ENCODE data around the gene SFTPA1. TPM values are rescaled to one million over a fixed set of nuclear protein-coding genes. Genes with fewer than 3 reads are reported as not detected.
"Not testable (repeated sequence)": the region's sequence is repeated elsewhere in the genome, so short reads cannot be mapped to it uniquely, and the experiment has no call there.

The SFTPA1 gene
- total and polyA plus RNA-seq, 7 experiments from 2014 or later, result not detected

DNA sequence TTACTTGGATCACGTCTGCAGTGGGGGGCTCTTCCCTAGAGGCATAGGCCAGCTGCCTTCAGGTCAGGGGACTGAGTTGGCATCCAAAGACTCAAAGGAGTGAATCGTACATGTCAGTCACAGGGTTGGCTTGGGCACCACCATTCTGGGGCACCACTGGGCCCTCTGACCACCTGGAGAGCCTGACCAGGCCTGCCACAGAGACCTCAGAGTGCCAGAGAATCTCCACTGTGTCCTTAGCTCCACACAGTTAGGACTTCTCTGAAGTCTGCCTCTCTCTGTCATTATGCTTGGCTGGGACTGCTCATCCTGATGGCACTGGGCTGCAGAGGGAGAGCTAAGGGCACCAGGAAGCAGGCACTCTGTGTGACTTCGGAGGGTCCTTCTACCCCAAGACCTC is 16.2 kb upstream of the SFTPA1 start:
- POLR2A ChIA-PET; H3K4me3 Mint-ChIP-seq; H3K27ac Mint-ChIP-seq; H3K27ac ChIP-seq (ENCODE audit: low read depth, low read length); H3K4me3 ChIP-seq (ENCODE audit: low read length); H3K4me1 ChIP-seq (ENCODE audit: control insufficient read depth in 2 of 2, insufficient read depth in 2 of 2, low read length in 2 of 2); H3K36me3 ChIP-seq (ENCODE audit: control insufficient read depth in 2 of 3, insufficient read depth in 3 of 3, low read length in 3 of 3); intact Hi-C loops (cut with micrococcal nuclease); H3K4me1 Mint-ChIP-seq; ATAC-seq; H3K27me3 ChIP-seq (ENCODE audit: control insufficient read depth in 2 of 2, insufficient read depth in 2 of 2, low read length in 2 of 2); H3K9me3 ChIP-seq (ENCODE audit: control insufficient read depth in 2 of 3, low read length in 3 of 3); DNase-seq; H3K36me3 Mint-ChIP-seq; CTCF ChIA-PET: not testable (repeated sequence)
- peaks cover 15 to 37% (median 20%) of the 10 kb centered on the region in 5 donors for H3K27me3 Mint-ChIP-seq
- H3K9me3 Mint-ChIP-seq, result peaks cover 3 to 39% (median 16%) of the 10 kb centered on the region in 11 donors

DNA sequence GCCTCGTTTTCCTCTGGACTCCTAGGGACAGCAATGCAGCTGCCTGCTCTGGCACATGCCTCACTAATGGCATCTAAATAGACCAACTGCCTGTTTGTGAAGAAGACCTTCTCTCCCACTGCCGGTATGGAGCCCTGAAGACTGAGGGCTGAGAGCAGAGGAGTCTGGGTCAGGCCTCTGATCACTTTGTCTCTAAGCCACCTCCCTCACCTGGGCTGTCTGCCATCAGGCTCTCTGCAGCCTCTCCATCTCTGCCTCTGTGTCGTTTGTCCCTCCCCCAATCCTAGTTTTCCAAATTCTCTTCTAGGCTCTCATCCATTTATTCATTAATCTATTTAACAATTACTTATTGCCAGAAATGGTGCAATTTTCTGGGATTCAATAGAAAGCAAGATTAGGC is 15.2 kb upstream of the SFTPA1 start:
- no peak overlapping the region for H3K27ac Mint-ChIP-seq
- peaks cover 12 to 34% (median 18%) of the 10 kb centered on the region in 5 donors for H3K27me3 Mint-ChIP-seq
- Histone ChIP-seq H3K9me3 (ENCODE audit: control insufficient read depth in 2 of 3, low read length in 3 of 3) (peaks cover 0 to 4% (median 0%) of the 10 kb centered on the region in 3 experiments), H3K27ac (ENCODE audit: low read depth, low read length) (no peak overlapping the region), H3K4me1 (ENCODE audit: control insufficient read depth in 2 of 2, insufficient read depth in 2 of 2, low read length in 2 of 2) (no peaks in the 10 kb centered on the region), H3K36me3 (ENCODE audit: control insufficient read depth in 2 of 3, insufficient read depth in 3 of 3, low read length in 3 of 3) (no peaks in the 10 kb centered on the region), H3K4me3 (ENCODE audit: low read length) (no peak overlapping the region), H3K27me3 (ENCODE audit: control insufficient read depth in 2 of 2, insufficient read depth in 2 of 2, low read length in 2 of 2) (no peaks in the 10 kb centered on the region)
- ChIA-PET CTCF (no interaction called here), POLR2A (no interaction called here)
- DNase-seq (no peak), ATAC-seq (no peak)
- peaks cover 0 to 5% (median 0%) of the 10 kb centered on the region in 5 donors for H3K36me3 Mint-ChIP-seq
- no peak overlapping the region for H3K4me3 Mint-ChIP-seq
- H3K9me3 Mint-ChIP-seq, result peaks cover 3 to 39% (median 16%) of the 10 kb centered on the region in 11 donors
- intact Hi-C loops (cut with micrococcal nuclease), result no loop called here
- H3K4me1 Mint-ChIP-seq, result no peaks in the 10 kb centered on the region

DNA sequence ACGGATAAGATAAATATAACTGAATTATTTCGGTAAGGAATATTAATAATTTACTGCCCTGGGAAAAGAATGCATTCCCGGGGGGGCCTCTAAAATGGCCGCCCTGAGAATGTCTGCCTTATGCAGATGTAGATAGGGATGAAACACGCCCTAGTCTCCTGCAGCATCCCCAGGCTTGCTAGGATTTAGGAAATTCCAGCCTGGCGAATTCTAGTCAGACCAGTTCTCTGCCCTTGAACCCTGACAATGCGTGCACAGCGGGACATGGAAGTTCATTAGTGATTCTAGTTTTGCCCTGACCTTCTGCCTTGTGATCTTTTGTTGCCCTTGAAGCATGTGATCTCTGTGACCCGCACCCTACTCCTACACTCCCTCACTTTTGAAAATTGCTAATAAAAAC is 11.1 kb upstream of the SFTPA1 start:
- peaks cover 9 to 29% (median 16%) of the 10 kb centered on the region in 5 donors for H3K27me3 Mint-ChIP-seq
- H3K27ac Mint-ChIP-seq; H3K36me3 Mint-ChIP-seq; H3K4me1 Mint-ChIP-seq; DNase-seq; CTCF ChIA-PET; ATAC-seq; H3K4me3 ChIP-seq (ENCODE audit: low read length); H3K4me1 ChIP-seq (ENCODE audit: control insufficient read depth in 2 of 2, insufficient read depth in 2 of 2, low read length in 2 of 2); H3K4me3 Mint-ChIP-seq; H3K27me3 ChIP-seq (ENCODE audit: control insufficient read depth in 2 of 2, insufficient read depth in 2 of 2, low read length in 2 of 2); H3K36me3 ChIP-seq (ENCODE audit: control insufficient read depth in 2 of 3, insufficient read depth in 3 of 3, low read length in 3 of 3); intact Hi-C loops (cut with micrococcal nuclease); H3K27ac ChIP-seq (ENCODE audit: low read depth, low read length); POLR2A ChIA-PET; H3K9me3 ChIP-seq (ENCODE audit: control insufficient read depth in 2 of 3, low read length in 3 of 3): not testable (repeated sequence)
- peaks cover 0 to 37% (median 14%) of the 10 kb centered on the region in 11 donors for H3K9me3 Mint-ChIP-seq

DNA sequence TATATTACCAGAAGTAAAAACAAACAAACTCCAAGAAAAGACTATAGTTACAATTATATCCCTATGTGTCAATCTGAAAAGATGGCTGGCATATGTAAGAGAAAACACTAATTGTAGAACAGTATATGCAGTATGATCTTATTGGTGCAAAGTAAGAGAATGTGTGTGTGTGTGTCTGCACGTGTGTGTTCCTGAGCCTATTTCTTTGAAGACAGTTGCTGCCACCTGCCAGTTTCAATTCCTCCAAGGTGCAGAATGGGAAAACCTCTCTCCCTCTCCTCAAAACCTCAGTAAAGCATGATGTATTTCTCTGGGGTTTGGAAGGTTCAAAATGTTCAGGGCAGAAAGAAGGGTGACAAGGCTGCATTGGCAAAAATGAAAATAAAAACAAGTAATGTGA is 8.8 kb upstream of the SFTPA1 start:
- Mint-ChIP-seq H3K4me1 (peaks cover 0 to 3% (median 0%) of the 10 kb centered on the region in 7 donors), H3K4me3 (no peak overlapping the region), H3K27ac (no peak overlapping the region), H3K9me3 (peaks cover 0 to 32% (median 11%) of the 10 kb centered on the region in 11 donors), H3K27me3 (peaks cover 0 to 21% (median 9%) of the 10 kb centered on the region in 5 donors), H3K36me3 (peaks cover 0 to 5% (median 0%) of the 10 kb centered on the region in 5 donors)
- POLR2A ChIA-PET, result no interaction called here
- DNase-seq (no peak), ATAC-seq (no peak)
- peaks cover 0 to 4% (median 0%) of the 10 kb centered on the region in 3 experiments for H3K9me3 ChIP-seq (ENCODE audit: control insufficient read depth in 2 of 3, low read length in 3 of 3)
- CTCF ChIA-PET, result no interaction called here
- H3K4me1 ChIP-seq (ENCODE audit: control insufficient read depth in 2 of 2, insufficient read depth in 2 of 2, low read length in 2 of 2), result no peaks in the 10 kb centered on the region
- no peak overlapping the region for H3K4me3 ChIP-seq (ENCODE audit: low read length)
- no peak overlapping the region for H3K27ac ChIP-seq (ENCODE audit: low read depth, low read length)
- no peaks in the 10 kb centered on the region for H3K27me3 ChIP-seq (ENCODE audit: control insufficient read depth in 2 of 2, insufficient read depth in 2 of 2, low read length in 2 of 2)
- intact Hi-C loops (cut with micrococcal nuclease), result no loop called here
- H3K36me3 ChIP-seq (ENCODE audit: control insufficient read depth in 2 of 3, insufficient read depth in 3 of 3, low read length in 3 of 3), result no peaks in the 10 kb centered on the region

DNA sequence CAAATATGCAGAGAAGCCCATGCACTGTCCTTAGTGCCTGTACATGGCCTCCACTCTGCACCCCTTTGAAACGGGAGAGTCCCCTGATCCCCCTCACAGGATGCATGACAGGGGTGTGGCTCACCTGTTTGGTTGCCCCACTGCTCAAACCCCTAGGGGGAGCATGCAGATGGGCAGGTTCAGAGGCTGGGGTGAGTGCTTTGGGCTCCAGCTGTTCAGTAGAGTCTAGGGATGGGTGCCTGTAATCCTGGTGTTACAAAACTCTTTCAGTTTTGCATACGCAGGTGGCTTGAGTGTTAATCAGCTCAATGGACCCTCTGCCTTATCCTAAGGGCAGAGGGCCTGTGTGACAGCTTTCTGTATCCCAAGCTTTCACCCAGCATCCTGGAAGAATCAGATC is 7.8 kb upstream of the SFTPA1 start:
- CTCF ChIA-PET, result no interaction called here
- Mint-ChIP-seq H3K4me3 (no peak overlapping the region), H3K27me3 (peaks cover 0 to 26% (median 3%) of the 10 kb centered on the region in 5 donors), H3K36me3 (no peaks in the 10 kb centered on the region), H3K27ac (no peak overlapping the region), H3K4me1 (peaks cover 0 to 3% (median 0%) of the 10 kb centered on the region in 7 donors), H3K9me3 (peaks cover 0 to 21% (median 5%) of the 10 kb centered on the region in 11 donors)
- Histone ChIP-seq H3K4me3 (ENCODE audit: low read length) (no peak overlapping the region), H3K4me1 (ENCODE audit: control insufficient read depth in 2 of 2, insufficient read depth in 2 of 2, low read length in 2 of 2) (no peaks in the 10 kb centered on the region), H3K9me3 (ENCODE audit: control insufficient read depth in 2 of 3, low read length in 3 of 3) (peaks cover 0 to 4% (median 0%) of the 10 kb centered on the region in 3 experiments), H3K27me3 (ENCODE audit: control insufficient read depth in 2 of 2, insufficient read depth in 2 of 2, low read length in 2 of 2) (no peaks in the 10 kb centered on the region), H3K27ac (ENCODE audit: low read depth, low read length) (no peak overlapping the region), H3K36me3 (ENCODE audit: control insufficient read depth in 2 of 3, insufficient read depth in 3 of 3, low read length in 3 of 3) (no peaks in the 10 kb centered on the region)
- no peak for DNase-seq
- POLR2A ChIA-PET, result no interaction called here
- no peak for ATAC-seq
- intact Hi-C loops (cut with micrococcal nuclease), result no loop called here

DNA sequence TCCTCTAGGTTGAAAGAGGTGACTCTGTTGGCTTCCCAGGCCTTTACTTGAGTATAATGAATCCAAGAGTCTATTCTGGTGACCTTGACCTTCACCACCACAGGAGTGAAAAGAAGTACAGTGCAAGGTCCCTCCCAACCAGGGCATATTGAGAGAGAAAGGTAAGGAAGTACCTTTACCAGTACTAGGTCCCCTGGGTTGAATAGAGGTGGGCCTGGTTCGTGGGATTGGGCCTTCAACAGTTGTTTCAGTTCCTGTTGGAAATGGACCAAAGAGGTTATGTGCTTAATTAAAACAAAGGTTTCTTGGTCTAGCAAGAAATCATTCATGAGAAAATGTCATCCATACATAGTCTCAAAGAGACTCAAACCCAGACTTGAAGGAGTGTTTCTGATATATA is 6.4 kb upstream of the SFTPA1 start:
- no peak overlapping the region for H3K4me3 Mint-ChIP-seq
- H3K36me3 Mint-ChIP-seq, result no peaks in the 10 kb centered on the region
- H3K36me3 ChIP-seq (ENCODE audit: control insufficient read depth in 2 of 3, insufficient read depth in 3 of 3, low read length in 3 of 3), result no peaks in the 10 kb centered on the region
- ATAC-seq, result no peak
- H3K27me3 ChIP-seq (ENCODE audit: control insufficient read depth in 2 of 2, insufficient read depth in 2 of 2, low read length in 2 of 2), result no peaks in the 10 kb centered on the region
- DNase-seq, result no peak
- no peak overlapping the region for H3K27ac Mint-ChIP-seq
- H3K27ac ChIP-seq (ENCODE audit: low read depth, low read length), result no peak overlapping the region
- CTCF ChIA-PET, result no interaction called here
- peaks cover 0 to 8% (median 0%) of the 10 kb centered on the region in 11 donors for H3K9me3 Mint-ChIP-seq
- peaks cover 4 to 28% (median 7%) of the 10 kb centered on the region in 5 donors for H3K27me3 Mint-ChIP-seq
- POLR2A ChIA-PET, result no interaction called here
- H3K9me3 ChIP-seq (ENCODE audit: control insufficient read depth in 2 of 3, low read length in 3 of 3), result no peaks in the 10 kb centered on the region
- H3K4me1 ChIP-seq (ENCODE audit: control insufficient read depth in 2 of 2, insufficient read depth in 2 of 2, low read length in 2 of 2), result no peaks in the 10 kb centered on the region
- peaks cover 0 to 3% (median 0%) of the 10 kb centered on the region in 7 donors for H3K4me1 Mint-ChIP-seq
- intact Hi-C loops (cut with micrococcal nuclease), result no loop called here
- no peak overlapping the region for H3K4me3 ChIP-seq (ENCODE audit: low read length)

DNA sequence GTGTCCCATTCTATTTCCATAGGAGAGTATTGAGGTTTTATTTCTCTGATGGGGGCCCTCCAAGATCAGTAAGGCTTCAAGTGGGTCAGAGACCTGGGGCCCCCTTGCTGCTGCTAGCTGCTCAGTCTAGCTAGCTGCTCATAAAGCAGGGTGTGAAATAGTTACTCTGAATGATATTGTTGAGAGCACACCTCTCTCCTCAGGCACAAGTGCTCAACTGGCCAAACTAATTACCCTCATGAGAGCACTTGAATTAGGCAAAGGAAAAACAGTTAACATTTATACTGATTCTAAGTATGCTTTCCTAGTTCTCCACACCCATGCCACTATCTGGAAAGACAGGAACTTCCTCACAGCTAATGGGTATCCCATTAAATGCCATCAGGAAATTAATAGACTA is 5.4 kb upstream of the SFTPA1 start:
- no peaks in the 10 kb centered on the region for H3K36me3 ChIP-seq (ENCODE audit: control insufficient read depth in 2 of 3, insufficient read depth in 3 of 3, low read length in 3 of 3)
- peaks cover 0 to 3% (median 0%) of the 10 kb centered on the region in 7 donors for H3K4me1 Mint-ChIP-seq
- H3K4me3 Mint-ChIP-seq, result no peak overlapping the region
- H3K4me3 ChIP-seq (ENCODE audit: low read length), result no peak overlapping the region
- no peaks in the 10 kb centered on the region for H3K36me3 Mint-ChIP-seq
- CTCF ChIA-PET, result no interaction called here
- ATAC-seq (no peak), DNase-seq (no peak)
- H3K9me3 ChIP-seq (ENCODE audit: control insufficient read depth in 2 of 3, low read length in 3 of 3), result no peaks in the 10 kb centered on the region
- no peaks in the 10 kb centered on the region for H3K27me3 ChIP-seq (ENCODE audit: control insufficient read depth in 2 of 2, insufficient read depth in 2 of 2, low read length in 2 of 2)
- POLR2A ChIA-PET, result no interaction called here
- H3K27ac ChIP-seq (ENCODE audit: low read depth, low read length), result no peak overlapping the region
- intact Hi-C loops (cut with micrococcal nuclease), result no loop called here
- H3K9me3 Mint-ChIP-seq, result peaks cover 0 to 6% (median 0%) of the 10 kb centered on the region in 11 donors
- H3K27me3 Mint-ChIP-seq, result peaks cover 4 to 25% (median 7%) of the 10 kb centered on the region in 5 donors
- H3K27ac Mint-ChIP-seq, result no peak overlapping the region
- no peaks in the 10 kb centered on the region for H3K4me1 ChIP-seq (ENCODE audit: control insufficient read depth in 2 of 2, insufficient read depth in 2 of 2, low read length in 2 of 2)

Data from naive thymus-derived CD4-positive, alpha-beta T cell (primary cell).